GM19467 (cell line): Measurements from ENCODE around the gene DNAJC6.
"Not testable (repeated sequence)": the region's sequence is repeated elsewhere in the genome, so short reads cannot be mapped to it uniquely, and the experiment has no call there.

Experiments used
- ATAC-seq: cut with Tn5 transposase; IDR thresholded peaks from one replicate; pipeline ENCODE4 v1.9.1; 2021; ENCODE audit warnings: mild to moderate bottlenecking, moderate library complexity; ENCODE audit not compliant: unreplicated experiment

Gene DNAJC6

DNA sequence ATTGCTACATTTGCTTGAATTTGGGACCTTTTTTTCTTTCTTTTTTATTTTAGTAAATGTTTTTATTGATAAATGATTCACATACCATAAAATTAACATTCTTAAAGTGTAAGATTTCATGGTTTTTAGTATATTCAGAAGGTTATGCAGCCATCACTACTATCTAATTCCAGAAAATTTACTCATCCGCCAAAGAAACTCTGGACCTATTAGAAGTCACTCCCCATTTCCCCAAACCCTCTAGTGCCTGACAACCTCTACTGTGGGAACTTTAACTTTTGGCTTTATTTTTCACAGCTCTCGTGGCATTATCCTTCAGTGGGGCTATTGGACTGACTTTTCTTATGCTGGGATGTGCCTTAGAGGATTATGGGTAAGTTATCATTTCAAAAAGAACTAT is 115.7 kb downstream of the DNAJC6 start:
- no peak for ATAC-seq

DNA sequence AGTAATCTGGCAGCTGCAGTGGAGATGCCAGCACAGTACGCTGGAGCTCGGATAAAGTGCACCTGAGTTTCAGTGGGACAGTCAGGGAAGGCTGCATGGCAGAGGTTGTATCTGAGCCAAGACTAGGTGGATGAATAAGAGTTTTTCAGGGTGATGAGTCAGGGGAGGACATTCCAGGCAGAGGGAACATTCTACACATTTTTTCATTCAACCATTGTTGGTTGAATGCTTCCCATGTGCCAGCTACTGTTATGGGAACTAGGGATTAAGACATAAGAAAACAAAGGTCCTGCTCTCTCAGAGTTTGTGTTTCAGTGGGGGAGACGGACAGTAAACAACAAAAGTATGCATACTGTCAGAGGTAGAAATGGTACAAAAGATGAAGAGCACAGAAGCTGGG is 116.4 kb downstream of the DNAJC6 start:
- ATAC-seq, result no peak

DNA sequence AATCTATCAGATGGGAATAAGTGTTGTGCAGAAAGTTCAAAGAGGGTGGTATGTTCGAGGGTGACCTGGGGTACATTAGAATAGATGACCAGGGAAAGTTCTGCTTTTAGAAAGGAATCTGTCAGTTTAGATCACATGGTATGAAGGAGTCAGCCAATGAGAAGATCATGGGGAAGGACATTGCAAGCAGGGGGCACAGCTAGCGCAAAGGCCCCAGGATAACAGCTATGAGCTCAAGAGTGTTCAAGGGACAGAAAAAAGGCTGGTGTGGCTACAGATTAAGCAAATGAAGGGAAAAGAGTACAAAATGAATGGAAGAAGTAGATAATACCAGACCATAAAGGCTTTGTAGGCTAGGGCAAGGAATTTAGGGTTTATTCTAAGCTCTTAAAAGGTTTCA is 119.7 kb downstream of the DNAJC6 start:
- ATAC-seq, result no peak

DNA sequence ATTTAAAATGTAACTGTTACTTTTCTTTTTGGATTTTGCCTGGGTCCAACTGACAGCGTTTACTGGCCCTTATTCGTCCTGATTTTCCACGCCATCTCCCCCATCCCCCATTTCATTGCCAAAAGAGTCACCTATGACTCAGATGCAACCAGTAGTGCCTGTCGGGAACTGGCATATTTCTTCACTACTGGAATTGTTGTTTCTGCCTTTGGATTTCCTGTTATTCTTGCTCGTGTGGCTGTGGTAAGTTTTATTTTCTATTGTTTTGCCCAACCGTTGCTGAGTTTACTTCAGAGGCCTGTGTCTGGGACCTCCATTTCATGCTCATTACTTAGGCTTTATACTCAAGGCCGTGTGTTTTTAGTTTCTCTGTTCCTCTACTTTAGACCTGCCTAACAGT is 120.5 kb downstream of the DNAJC6 start:
- no peak for ATAC-seq

DNA sequence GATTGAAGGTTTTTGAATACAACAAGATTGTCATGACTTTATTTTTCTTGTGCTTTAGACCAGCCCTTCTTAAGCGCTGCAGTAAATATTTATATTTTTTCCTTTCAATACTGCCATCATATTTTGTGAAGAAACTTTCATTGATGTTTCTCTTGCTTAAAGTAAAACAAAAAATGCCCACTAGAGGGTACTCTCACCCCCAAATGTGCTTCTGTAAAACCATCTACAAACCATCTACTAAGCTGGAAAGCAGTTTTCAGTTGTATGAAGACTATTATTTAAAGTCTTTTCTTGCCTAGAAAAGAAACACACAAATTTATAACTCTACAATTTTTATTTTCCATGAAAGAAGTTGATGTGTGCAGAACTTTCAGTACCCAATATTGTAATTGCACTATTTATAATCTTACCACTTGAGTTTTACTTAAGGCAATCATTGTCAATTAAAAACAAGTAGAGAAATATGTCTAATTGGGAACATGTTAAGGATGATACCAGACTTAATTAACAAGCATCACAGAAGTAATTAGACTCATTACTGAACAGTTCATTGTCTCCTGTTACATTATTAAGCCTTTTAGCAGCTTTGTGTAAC is 121.9 kb downstream of the DNAJC6 start:
- no peak for ATAC-seq

DNA sequence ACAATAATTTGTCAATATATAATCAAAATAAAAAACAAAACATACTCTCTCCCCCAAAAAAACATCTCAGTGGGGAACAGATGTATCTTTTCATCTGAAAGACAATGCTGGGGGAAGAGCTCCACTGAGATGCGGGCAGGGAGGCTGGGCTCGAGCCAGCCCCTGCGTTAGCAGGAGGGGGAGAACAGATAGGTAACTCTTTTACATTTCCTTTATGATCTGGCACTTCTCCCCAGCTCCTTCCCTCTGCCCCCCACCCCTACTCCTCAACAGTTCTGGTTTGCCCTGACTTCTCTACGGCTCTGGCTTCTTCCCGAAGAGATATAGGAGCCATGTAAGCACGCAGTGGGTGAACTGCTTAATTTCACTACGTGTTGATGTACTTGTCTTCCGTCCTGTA is 123.6 kb downstream of the DNAJC6 start:
- ATAC-seq, result no peak

DNA sequence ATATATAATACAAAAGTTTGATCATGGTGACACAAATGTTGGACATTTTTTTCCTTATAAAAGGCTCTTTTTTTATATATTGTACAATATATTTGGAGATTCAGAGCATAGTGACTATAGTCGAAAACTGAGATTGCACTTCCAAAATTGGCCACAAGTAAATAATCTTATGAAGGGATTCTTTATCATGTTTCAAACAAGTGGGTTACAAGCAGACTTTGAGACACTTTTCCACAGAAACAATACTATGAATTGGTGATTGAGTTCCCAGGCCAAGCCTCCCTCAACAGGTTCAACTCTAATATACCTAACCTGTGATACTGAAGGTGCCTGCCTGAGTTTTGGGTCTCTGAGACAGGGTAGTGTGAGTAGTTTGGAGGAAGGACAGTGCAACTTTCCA is 124.9 kb downstream of the DNAJC6 start:
- no peak for ATAC-seq

DNA sequence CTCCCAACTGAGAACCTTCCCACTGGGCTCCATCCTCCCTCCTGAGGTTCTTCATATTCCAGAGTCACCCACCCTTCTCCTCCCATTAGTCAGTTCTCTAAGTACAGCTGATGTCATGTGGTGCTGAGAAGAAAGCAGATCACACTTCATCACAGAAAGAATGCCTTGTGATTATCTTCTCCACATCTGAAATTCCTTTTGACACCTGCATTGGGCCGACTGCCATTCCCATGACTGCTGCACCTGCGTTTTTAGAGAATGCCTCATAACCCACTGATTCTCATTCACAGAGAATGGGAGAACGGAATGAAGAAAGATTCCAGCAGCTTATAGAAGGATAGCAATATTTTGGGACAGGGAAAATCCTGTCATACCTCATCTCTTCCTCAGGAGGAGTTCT is 125.4 kb downstream of the DNAJC6 start:
- ATAC-seq, result no peak

DNA sequence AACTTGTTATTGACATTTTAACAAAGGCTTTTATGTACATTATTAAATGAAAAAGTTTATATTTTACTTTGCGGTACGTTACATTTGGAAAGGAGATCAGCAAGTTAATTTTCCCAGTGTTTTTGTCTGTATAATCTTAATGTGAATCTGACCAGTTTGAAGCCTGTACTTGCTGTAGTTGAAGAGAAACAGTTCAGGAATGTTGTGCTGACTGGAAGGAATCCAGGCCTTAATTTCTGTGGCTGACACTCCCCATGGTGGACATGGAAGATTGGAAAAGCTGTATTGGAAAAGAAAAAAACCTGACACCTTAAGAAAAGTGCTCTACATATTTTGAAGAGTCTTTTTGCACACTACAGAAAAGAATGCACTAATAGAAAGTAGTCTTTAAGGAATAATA is 126.6 kb downstream of the DNAJC6 start:
- ATAC-seq, result no peak

DNA sequence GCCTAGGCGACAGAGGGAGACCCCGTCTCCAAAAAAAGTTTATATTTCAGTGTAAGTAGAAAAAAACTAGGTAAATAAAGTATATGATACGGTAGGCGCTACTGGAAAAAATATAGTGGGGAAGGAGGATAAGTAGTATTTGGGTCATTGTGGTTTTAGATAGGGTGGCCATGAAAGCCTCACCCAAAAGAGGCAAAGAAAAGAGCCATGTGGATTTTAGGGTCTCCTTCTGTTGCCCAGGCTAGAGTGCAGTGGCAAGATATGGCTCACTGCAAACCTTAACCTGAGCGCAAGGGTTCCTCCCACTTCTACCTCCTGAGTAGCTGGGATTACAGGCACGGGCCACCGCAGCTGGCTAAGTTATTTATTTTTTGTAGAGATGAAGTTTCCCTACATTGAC is 128.3 kb downstream of the DNAJC6 start:
- ATAC-seq, result no peak

DNA sequence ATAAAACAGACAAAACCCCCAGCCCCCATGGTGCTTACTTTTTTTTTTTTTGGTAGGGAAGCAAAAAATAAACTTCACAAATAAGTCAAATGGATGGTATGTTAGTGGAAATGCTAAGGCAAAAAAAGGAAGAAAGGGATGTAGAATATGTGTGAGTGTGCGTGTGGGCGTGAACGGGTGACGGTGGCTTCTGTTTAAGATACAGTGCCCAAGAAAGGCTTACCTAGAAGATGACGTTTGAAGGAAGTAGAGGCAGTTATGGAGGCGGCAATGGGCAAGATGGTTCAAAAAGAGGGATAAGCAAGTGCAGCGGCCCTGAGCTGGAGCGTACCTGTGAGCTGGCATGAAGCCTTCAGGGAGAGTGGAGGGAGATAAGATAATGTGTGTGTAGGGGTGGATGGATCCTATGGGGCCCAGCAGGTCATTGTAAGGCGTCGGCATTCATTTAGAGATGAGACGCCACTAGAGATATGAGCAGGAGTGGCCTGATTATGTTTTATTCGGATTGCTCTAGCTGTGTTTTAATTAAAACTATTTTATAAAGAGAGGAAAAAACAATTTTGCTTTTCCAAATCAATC is 131.1 kb downstream of the DNAJC6 start:
- ATAC-seq, result no peak

DNA sequence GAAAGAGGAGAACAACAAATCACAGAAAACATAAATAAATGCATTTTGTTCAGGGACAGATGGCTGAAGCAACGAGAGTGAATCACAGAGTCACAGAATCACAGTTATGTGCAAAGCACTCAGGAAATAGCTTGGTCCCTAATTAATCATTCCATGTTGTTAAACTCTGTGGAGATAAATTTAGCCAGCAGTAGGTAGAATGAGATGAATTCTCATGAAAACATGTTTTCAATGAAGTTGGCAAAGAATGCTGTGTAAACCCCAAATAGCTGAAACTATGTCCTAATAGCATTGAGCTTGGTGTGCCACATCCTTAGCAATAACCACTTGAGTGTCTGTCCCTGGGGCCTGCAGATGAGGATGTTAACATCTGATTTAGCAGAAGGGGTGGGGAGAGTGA is 131.6 kb downstream of the DNAJC6 start:
- no peak for ATAC-seq

DNA sequence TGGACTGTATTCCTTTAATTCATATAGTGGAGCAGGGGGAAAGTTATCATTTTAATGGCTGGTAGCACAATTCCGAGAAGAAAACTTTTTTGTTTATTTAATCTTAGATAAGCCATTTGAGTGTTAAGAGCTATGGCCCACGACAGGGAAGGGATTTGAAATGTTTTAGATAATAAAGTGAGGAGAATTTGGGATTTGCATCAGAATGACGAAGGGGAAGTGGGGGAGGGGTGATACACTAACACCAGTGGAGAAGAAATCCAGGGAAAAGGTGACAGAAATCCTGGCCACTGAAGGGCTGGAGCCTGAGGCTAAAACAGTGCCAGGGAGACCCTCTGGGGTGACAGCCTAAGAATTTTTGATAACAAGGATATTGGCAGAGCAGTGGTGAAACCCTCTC is 132.1 kb downstream of the DNAJC6 start:
- ATAC-seq, result no peak

DNA sequence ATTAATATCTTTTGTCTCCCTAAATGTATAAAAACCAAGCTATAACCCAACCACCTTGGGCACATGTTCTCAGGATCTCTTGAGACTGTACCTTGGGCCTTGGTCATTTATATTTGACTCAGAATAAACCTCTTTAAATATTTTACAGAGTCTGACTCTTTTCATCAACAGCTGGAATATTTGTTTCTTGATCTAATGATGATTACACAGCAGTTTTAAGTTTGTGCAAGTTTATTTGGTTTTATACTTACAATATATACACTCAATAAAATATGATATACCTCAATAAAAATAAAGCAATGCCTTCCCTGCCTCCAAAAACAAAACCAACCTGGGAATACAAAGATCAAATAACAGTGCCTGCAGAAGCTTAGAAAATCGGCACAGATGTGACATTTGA is 133.1 kb downstream of the DNAJC6 start:
- ATAC-seq, result no peak

DNA sequence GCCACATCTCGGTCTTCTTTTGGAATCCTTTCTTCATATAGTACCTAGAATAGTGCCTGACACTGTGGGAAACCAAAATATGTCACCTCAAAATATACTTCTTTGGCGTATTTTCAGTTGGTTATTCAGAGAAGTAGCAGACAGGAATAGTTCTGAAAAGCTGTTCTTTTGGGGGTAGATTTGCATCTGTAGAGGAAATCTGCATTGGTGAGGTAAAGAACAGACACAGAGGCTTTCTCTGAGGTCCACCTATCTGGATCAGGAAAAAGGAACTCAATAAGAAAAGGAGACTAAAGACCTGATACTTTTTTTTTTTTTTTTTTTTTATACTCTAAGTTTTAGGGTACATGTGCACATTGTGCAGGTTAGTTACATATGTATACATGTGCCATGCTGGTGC is 134.3 kb downstream of the DNAJC6 start:
- ATAC-seq, result no peak

DNA sequence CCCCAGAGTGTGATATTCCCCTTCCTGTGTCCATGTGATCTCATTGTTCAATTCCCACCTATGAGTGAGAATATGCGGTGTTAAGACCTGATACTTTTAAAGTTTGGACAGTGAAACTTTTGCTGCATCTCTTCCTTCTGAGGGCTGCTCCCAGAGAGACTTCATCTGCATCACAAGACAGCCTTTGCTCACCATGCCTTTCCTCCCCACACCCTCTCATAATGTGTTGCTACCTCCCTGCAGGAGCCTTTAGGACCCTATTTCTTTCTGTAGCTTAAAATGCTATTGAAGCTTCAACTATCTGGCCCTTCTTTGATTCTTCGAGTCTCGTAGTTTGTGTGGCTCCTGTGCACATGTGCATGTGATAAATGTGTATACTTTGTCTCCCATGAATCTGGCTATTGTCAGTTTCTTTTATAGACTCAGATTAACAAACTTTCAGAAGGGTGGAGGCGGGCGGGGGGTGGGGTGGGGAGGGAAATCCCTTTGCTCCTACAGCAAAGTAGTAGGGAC is 134.8 kb downstream of the DNAJC6 start:
- no peak for ATAC-seq

DNA sequence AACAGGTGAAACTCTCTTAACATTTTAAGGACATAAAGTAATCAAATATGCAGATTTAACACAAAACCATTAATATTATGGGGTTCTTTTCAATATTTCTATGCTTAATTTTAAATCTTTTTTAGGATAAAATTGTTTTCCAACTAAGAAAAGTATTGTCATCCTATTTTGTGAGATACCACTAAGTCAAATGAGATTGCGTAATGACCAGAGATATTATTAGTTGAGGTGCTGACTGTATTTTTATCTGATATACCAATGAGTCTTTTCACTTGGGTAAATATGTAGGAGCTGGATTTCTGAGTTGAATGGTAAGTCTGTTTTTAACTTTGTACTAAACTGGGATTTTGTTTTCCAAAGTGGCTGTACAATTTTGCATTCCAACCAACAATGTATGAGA is 136.5 kb downstream of the DNAJC6 start:
- no peak for ATAC-seq

DNA sequence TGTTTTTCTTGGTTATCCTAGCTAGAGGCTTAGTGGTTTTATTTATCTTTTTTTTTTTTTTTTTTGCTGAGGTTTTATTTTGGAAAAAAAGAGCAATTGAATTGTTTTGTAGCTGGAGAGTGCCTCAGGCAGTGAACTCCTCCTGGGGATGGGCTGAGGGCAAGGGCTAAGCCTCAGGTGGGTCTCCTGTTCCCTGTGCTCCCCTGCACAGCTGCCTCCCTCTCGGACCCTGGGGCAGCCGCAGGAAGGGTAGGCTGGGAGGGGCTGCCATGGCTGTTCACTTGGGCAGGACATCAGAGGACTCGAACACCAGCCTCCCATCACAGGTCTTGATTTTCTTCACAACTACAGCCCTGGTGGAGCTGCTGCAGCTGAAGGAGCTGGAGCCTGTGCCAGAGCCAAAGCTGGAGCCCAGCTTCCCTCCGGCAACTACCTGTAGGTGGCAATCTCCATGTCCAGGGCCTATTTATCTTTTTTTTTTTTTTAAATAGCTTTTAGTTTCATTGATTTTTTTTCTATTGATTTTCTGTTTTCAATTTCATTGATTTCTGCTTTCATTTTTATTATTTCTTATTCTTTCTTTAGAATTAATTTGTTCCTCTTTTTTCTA is 140.0 kb downstream of the DNAJC6 start:
- ATAC-seq, result no peak

DNA sequence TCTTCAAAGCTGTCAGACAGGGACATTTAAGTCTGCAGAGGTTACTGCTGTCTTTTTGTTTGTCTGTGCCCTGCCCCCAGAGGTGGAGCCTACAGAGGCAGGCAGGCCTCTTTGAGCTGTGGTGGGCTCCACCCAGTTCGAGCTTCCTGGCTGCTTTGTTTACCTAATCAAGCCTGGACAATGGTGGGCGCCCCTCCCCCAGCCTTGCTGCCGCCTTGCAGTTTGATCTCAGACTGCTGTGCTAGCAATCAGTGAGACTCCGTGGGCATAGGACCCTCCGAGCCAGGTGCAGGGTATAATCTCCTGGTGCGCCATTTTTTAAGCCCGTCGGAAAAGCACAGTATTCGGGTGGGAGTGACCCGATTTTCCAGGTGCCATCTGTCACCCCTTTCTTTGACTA is 146.3 kb downstream of the DNAJC6 start:
- not testable (repeated sequence) for ATAC-seq

DNA sequence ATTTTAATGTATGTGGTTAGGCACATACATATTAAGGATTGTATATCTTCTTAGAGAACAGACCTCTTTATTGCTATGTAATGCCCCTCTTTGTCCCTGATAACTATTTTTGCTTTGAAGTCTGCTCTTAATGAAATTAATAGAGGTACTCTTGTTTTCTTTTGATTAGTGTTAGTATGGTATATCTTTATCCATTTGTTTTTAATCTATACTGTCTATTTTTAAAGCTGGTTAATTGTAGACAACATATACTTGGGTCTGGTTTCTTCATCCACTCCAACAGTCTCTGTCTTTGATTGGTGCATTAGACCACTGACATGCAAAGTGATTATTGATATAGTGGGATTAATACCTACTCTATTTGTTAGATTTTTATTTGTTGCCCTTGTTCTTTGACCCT is 147.1 kb downstream of the DNAJC6 start:
- no peak for ATAC-seq

DNA sequence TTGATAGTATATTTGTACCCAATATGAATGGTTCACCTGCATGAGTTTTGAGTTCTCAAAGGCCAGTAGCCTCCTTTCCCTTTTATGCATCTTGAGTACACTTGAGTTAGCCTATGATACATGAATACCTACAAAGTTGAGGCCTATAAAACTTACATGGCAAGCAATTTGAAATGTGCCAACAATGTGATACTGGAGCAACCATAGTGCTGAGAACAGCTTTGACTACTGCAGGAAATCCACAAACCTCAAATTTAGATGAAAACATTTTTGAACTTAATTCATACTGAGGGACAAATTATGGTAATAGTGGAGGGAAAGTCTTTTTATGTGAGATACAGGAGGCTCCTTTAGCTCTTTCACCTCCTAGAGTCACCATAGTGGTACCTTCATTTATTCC is 148.5 kb downstream of the DNAJC6 start:
- ATAC-seq, result no peak

DNA sequence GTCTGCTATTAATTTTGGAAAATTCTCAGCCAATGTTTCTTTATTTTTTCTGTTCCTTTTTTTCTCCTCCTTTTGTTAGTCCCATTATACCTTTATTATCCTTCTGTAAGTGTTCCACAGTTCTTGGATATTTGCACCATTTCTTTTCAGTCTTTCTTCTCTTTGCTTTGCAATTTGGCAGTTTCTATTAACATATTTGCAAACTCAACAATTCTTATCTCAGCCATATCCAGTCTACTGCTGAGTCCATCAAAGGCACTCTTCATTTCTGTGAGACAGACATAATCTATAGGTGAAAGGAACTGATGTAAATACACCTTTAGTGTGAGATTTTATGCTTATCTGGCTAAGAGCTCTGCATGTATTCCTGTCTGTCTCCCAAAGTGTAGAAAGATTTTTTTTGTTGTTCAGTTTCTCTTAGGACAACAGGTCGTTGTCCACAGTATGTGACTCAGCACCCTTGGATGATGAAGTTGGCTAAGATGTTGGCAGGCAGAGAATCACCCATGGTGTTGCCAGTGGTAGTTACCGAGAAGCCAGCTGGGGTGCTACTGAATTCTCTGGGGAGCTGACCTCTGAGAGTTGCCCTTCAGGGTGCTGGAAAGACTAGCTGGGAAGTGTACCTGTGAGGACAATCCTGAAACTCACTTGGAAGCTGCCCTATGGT is 149.5 kb downstream of the DNAJC6 start:
- ATAC-seq, result no peak
